ENCODE results near the gene CASS4.

DNA sequence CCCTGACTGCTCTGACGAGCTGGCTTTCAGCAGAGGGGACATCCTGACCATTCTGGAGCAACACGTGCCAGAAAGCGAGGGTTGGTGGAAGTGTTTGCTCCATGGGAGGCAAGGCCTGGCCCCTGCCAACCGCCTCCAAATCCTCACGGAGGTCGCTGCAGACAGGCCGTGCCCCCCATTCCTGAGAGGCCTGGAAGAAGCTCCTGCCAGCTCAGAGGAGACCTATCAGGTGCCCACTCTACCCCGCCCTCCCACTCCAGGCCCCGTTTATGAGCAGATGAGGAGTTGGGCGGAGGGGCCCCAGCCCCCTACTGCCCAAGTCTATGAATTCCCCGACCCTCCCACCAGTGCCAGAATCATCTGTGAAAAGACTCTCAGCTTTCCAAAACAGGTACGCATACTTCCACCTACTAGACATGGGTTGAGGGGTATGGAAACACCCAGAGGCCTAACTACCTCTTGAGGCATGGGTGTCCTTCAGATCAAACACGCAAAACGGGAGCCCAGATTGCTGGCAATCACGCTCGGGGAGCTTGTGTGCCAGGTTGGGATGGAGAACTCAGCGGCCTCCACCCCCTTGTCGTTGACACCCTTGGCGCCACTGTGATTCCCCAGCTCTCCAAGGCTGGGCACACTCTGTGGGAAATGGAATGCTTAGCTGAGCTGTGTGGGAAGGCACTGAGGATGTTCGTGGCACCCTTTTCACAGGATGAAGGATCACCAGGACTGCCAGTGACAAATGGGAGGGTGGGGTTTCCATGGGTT, 25.3 kb downstream of the CASS4 start:
- TF ChIP-seq POLR2AphosphoS5 (IDR thresholded peaks at IDR 0.05; ENCODE audit: borderline replicate concordance, low read depth, low read length): no peak
- TF ChIP-seq EZH2 (IDR thresholded peaks at IDR 0.05): no peak
